ENCODE results near the gene PHF24. TPM values are rescaled to one million over a fixed set of nuclear protein-coding genes. Genes with fewer than 3 reads are reported as not detected.
"Not testable (repeated sequence)": the region's sequence is repeated elsewhere in the genome, so short reads cannot be mapped to it uniquely, and the experiment has no call there.

The PHF24 gene
- 0.71 and 1.3 TPM in 2 replicates for total RNA-seq (2014; rRNA removed; shearing (Covaris generic))
- polyA plus RNA-seq (2015; cell fraction: cytosol; rRNA removed), result 0.62 and 0.80 TPM in 2 replicates
- polyA plus RNA-seq (2015; cell fraction: nucleus; rRNA removed), result 0.04 and 0.51 TPM in 2 replicates

- DNase-seq (ENCODE audit: low read depth, low spot score), result peak; percentile 36
- in situ Hi-C loops (cut with HindIII; ENCODE audit: low pct_unique_long_range_greater_than_20kb, low sequenced_read_pairs), result no loop called here
Measured at GRCh38 chr9:34957492-34958410, at the start of gene PHF24. Gene PHF24 (plus strand): TSS chr9:34958285. CDS start chr9:34971299, 13,014 bp downstream.

- in situ Hi-C loops (cut with HindIII; ENCODE audit: low pct_unique_long_range_greater_than_20kb, low sequenced_read_pairs), result no loop called here
- DNase-seq (ENCODE audit: low read depth, low spot score), result no peak
Measured at GRCh38 chr9:34927061-34927460, 31.0 kb upstream of the PHF24 start.

GRCh38 chr9:34928921-34929320, 29.2 kb upstream of the PHF24 start:
- DNase-seq (ENCODE audit: low read depth, low spot score), result no peak
- in situ Hi-C loops (cut with HindIII; ENCODE audit: low pct_unique_long_range_greater_than_20kb, low sequenced_read_pairs), result no loop called here

- DNase-seq (ENCODE audit: low read depth, low spot score), result peak; percentile 60
- in situ Hi-C loops (cut with HindIII; ENCODE audit: low pct_unique_long_range_greater_than_20kb, low sequenced_read_pairs), result no loop called here
Measured at GRCh38 chr9:34929506-34930102, 28.5 kb upstream of the PHF24 start.

GRCh38 chr9:34939989-34940388, 18.1 kb upstream of the PHF24 start:
- in situ Hi-C loops (cut with HindIII; ENCODE audit: low pct_unique_long_range_greater_than_20kb, low sequenced_read_pairs); DNase-seq (ENCODE audit: low read depth, low spot score): not testable (repeated sequence)

- no peak for DNase-seq (ENCODE audit: low read depth, low spot score)
- in situ Hi-C loops (cut with HindIII; ENCODE audit: low pct_unique_long_range_greater_than_20kb, low sequenced_read_pairs), result no loop called here
Measured at GRCh38 chr9:34948451-34948850, 9.6 kb upstream of the PHF24 start.

- in situ Hi-C loops (cut with HindIII; ENCODE audit: low pct_unique_long_range_greater_than_20kb, low sequenced_read_pairs), result no loop called here
- DNase-seq (ENCODE audit: low read depth, low spot score), result peak; percentile 44
Measured at GRCh38 chr9:34954225-34954624, 3.9 kb upstream of the PHF24 start.

GRCh38 chr9:34956066-34956465, 2.0 kb upstream of the PHF24 start:
- DNase-seq (ENCODE audit: low read depth, low spot score), result peak; percentile 83
- in situ Hi-C loops (cut with HindIII; ENCODE audit: low pct_unique_long_range_greater_than_20kb, low sequenced_read_pairs), result not testable (repeated sequence)

- in situ Hi-C loops (cut with HindIII; ENCODE audit: low pct_unique_long_range_greater_than_20kb, low sequenced_read_pairs), result no loop called here
- DNase-seq (ENCODE audit: low read depth, low spot score), result no peak
Measured at GRCh38 chr9:34956648-34957047, 1.4 kb upstream of the PHF24 start.

GRCh38 chr9:34958411-34958982, 412 bp downstream of the PHF24 start:
- no peak for DNase-seq (ENCODE audit: low read depth, low spot score)
- in situ Hi-C loops (cut with HindIII; ENCODE audit: low pct_unique_long_range_greater_than_20kb, low sequenced_read_pairs), result no loop called here

- in situ Hi-C loops (cut with HindIII; ENCODE audit: low pct_unique_long_range_greater_than_20kb, low sequenced_read_pairs), result no loop called here
- no peak for DNase-seq (ENCODE audit: low read depth, low spot score)
Measured at GRCh38 chr9:34959461-34959860, 1.4 kb downstream of the PHF24 start.

- in situ Hi-C loops (cut with HindIII; ENCODE audit: low pct_unique_long_range_greater_than_20kb, low sequenced_read_pairs), result no loop called here
- no peak for DNase-seq (ENCODE audit: low read depth, low spot score)
Measured at GRCh38 chr9:34961574-34962490, 3.7 kb downstream of the PHF24 start.

GRCh38 chr9:34962546-34962945, 4.5 kb downstream of the PHF24 start:
- DNase-seq (ENCODE audit: low read depth, low spot score), result no peak

GRCh38 chr9:34963552-34963951, 5.5 kb downstream of the PHF24 start:
- DNase-seq (ENCODE audit: low read depth, low spot score), result no peak
- in situ Hi-C loops (cut with HindIII; ENCODE audit: low pct_unique_long_range_greater_than_20kb, low sequenced_read_pairs), result no loop called here

More at GRCh38 chr9:34962546-34962945, 4.5 kb downstream of the PHF24 start:
- in situ Hi-C loops (cut with HindIII; ENCODE audit: low pct_unique_long_range_greater_than_20kb, low sequenced_read_pairs), result no loop called here

- DNase-seq (ENCODE audit: low read depth, low spot score), result no peak
- in situ Hi-C loops (cut with HindIII; ENCODE audit: low pct_unique_long_range_greater_than_20kb, low sequenced_read_pairs), result no loop called here
Measured at GRCh38 chr9:34964458-34964857, 6.4 kb downstream of the PHF24 start.

GRCh38 chr9:34971146-34971811, 13.2 kb downstream of the PHF24 start:
- no peak for DNase-seq (ENCODE audit: low read depth, low spot score)
- in situ Hi-C loops (cut with HindIII; ENCODE audit: low pct_unique_long_range_greater_than_20kb, low sequenced_read_pairs), result no loop called here

- in situ Hi-C loops (cut with HindIII; ENCODE audit: low pct_unique_long_range_greater_than_20kb, low sequenced_read_pairs), result no loop called here
Measured at GRCh38 chr9:34974664-34975063, 16.6 kb downstream of the PHF24 start.

More at GRCh38 chr9:34974664-34975063, 16.6 kb downstream of the PHF24 start:
- DNase-seq (ENCODE audit: low read depth, low spot score), result no peak
